ENCODE measurements around the gene ACTA1.
"Not testable (repeated sequence)": the region's sequence is repeated elsewhere in the genome, so short reads cannot be mapped to it uniquely, and the experiment has no call there.

Gene ACTA1

GRCh38 chr1:229408458-229409037, 25.3 kb downstream of the ACTA1 start:
- no peak for TF ChIP-seq CTCF (conservative IDR thresholded peaks at IDR 0.05; ENCODE audit: low read depth, low read length)
- DNase-seq (ENCODE audit: low read depth): no peak
- H3K4me3 ChIP-seq (ENCODE audit: low read length): no peak overlapping the region

- no peak for DNase-seq (ENCODE audit: low read depth)
- TF ChIP-seq CTCF (conservative IDR thresholded peaks at IDR 0.05; ENCODE audit: low read depth, low read length): no peak
- H3K4me3 ChIP-seq (ENCODE audit: low read length): peak overlapping the region; percentile 2
Measured at GRCh38 chr1:229407206-229408026, 26.5 kb downstream of the ACTA1 start.

GRCh38 chr1:229406798-229407197, 27.1 kb downstream of the ACTA1 start:
- no peak for DNase-seq (ENCODE audit: low read depth)

GRCh38 chr1:229403573-229403972, 30.3 kb downstream of the ACTA1 start:
- DNase-seq (ENCODE audit: low read depth): no peak
- no peak overlapping the region for H3K4me3 ChIP-seq (ENCODE audit: low read length)
- no peak for TF ChIP-seq CTCF (conservative IDR thresholded peaks at IDR 0.05; ENCODE audit: low read depth, low read length)

More at GRCh38 chr1:229406798-229407197, 27.1 kb downstream of the ACTA1 start:
- H3K4me3 ChIP-seq (ENCODE audit: low read length): no peak overlapping the region
- TF ChIP-seq CTCF (conservative IDR thresholded peaks at IDR 0.05; ENCODE audit: low read depth, low read length): no peak

GRCh38 chr1:229402993-229403392, 30.9 kb downstream of the ACTA1 start:
- no peak for TF ChIP-seq CTCF (conservative IDR thresholded peaks at IDR 0.05; ENCODE audit: low read depth, low read length)
- no peak for DNase-seq (ENCODE audit: low read depth)
- no peak overlapping the region for H3K4me3 ChIP-seq (ENCODE audit: low read length)

- DNase-seq (ENCODE audit: low read depth); H3K4me3 ChIP-seq (ENCODE audit: low read length): not testable (repeated sequence)
Measured at GRCh38 chr1:229402329-229402728, 31.6 kb downstream of the ACTA1 start.

- no peak for TF ChIP-seq CTCF (conservative IDR thresholded peaks at IDR 0.05; ENCODE audit: low read depth, low read length)
Measured at GRCh38 chr1:229397762-229398161, 36.1 kb downstream of the ACTA1 start.

More at GRCh38 chr1:229397762-229398161, 36.1 kb downstream of the ACTA1 start:
- no peak for DNase-seq (ENCODE audit: low read depth)
- no peak overlapping the region for H3K4me3 ChIP-seq (ENCODE audit: low read length)
